HEK293 (cell line): ENCODE measurements around the gene HMGCLL1.

Experiments
- AEBP2 ChIP-seq: fragments of 450-650 bp; formaldehyde crosslinking; IDR thresholded peaks from 2 replicates; pipeline ENCODE4 v1.5.1; 2016; ENCODE audit warnings: missing biosample characterization, missing genetic modification characterization, borderline replicate concordance
- BCL11A ChIP-seq: fragments of 450-650 bp; formaldehyde crosslinking; IDR thresholded peaks from 2 replicates; pipeline ENCODE4 v1.5.1; 2016; ENCODE audit warnings: low read depth, missing biosample characterization, missing genetic modification characterization
- CTCF ChIP-seq: fragments of 450-650 bp; formaldehyde crosslinking; IDR thresholded peaks from 2 replicates; pipeline ENCODE4 v1.5.1; 2016; ENCODE audit warnings: missing biosample characterization, missing genetic modification characterization
- SP2 ChIP-seq: fragments of 450-650 bp; formaldehyde crosslinking; IDR thresholded peaks from 2 replicates; pipeline ENCODE4 v1.5.1; 2016; ENCODE audit warnings: missing biosample characterization, missing genetic modification characterization
- ZNF138 ChIP-seq: fragments of 450-650 bp; formaldehyde crosslinking; IDR thresholded peaks from 2 replicates; pipeline ENCODE4 v1.5.1; 2016; ENCODE audit warnings: missing biosample characterization, missing genetic modification characterization, borderline replicate concordance
- ZNF341 ChIP-seq: fragments of 450-650 bp; formaldehyde crosslinking; IDR thresholded peaks from 2 replicates; pipeline ENCODE4; 2016; ENCODE audit warnings: low read depth, missing biosample characterization, missing genetic modification characterization
- ZNF394 ChIP-seq: fragments of 450-650 bp; formaldehyde crosslinking; IDR thresholded peaks from 2 replicates; pipeline ENCODE4 v1.5.1; 2016; ENCODE audit warnings: missing biosample characterization, missing genetic modification characterization, mild to moderate bottlenecking, moderate library complexity, borderline replicate concordance
- ZNF580 ChIP-seq: fragments of 450-650 bp; formaldehyde crosslinking; IDR thresholded peaks from 2 replicates; pipeline ENCODE4 v1.5.1; 2016; ENCODE audit warnings: missing biosample characterization, missing genetic modification characterization
- ZSCAN4 ChIP-seq: fragments of 450-650 bp; formaldehyde crosslinking; IDR thresholded peaks from 2 replicates; pipeline ENCODE4 v1.5.1; 2017; ENCODE audit warnings: missing biosample characterization, missing genetic modification characterization

GRCh38 chr6:55560290-55560885 lies 18.6 kb downstream of the HMGCLL1 start:
- TF ChIP-seq BCL11A (tag by site-specific recombination): no peak
- no peak for TF ChIP-seq ZNF580 (tag by site-specific recombination)
- TF ChIP-seq CTCF (tag by site-specific recombination): no peak
- no peak for TF ChIP-seq ZSCAN4 (tag by site-specific recombination)
- TF ChIP-seq AEBP2: no peak
- TF ChIP-seq ZNF138 (tag by site-specific recombination): no peak
- no peak for TF ChIP-seq SP2 (tag by site-specific recombination)
- no peak for TF ChIP-seq ZNF341 (tag by site-specific recombination)
- TF ChIP-seq ZNF394 (tag by site-specific recombination): no peak
